GM23338 (cell line): ENCODE data around the gene CD47. TPM values are rescaled to one million over a fixed set of nuclear protein-coding genes. Genes with fewer than 3 reads are reported as not detected.

Source experiments
- ATAC-seq: fragments of 200-7000 bp; cut with Tn5 transposase; 3 replicates; pipeline ENCODE4 v1.9.1; 2020
- DNase-seq: peaks from one replicate; pipeline ENCODE4 v3.0.0-alpha.2; 2015; ENCODE audit warnings: low spot score
- H2AFZ ChIP-seq: fragments of 200-600 bp; sonication (generic); 2 replicates; pipeline ENCODE4 v1.8.0; 2016; ENCODE audit warnings: antibody characterized with exemption, mild to moderate bottlenecking, moderate library complexity
- H3F3A ChIP-seq: fragments of 200-600 bp; sonication (generic); replicated peaks from 2 replicates; pipeline ENCODE4 v1.8.0; 2017; ENCODE audit warnings: antibody characterized with exemption, mixed run types, low read depth
- H3K27ac ChIP-seq: fragments of 200-600 bp; sonication (generic); 2 replicates; pipeline ENCODE4 v1.6.1; 2016; ENCODE audit warnings: low read depth
- H3K27me3 ChIP-seq: fragments of 200-600 bp; sonication (generic); 2 replicates; pipeline ENCODE4 v1.8.0; 2016; ENCODE audit warnings: mild to moderate bottlenecking, mixed run types, moderate library complexity; ENCODE audit not compliant: insufficient read depth
- H3K36me3 ChIP-seq: fragments of 200-600 bp; sonication (generic); 2 replicates; pipeline ENCODE4 v1.8.0; 2016; ENCODE audit warnings: mild to moderate bottlenecking; ENCODE audit not compliant: insufficient read depth
- H3K4me1 ChIP-seq: fragments of 200-600 bp; sonication (generic); 2 replicates; pipeline ENCODE4 v1.8.0; 2016; ENCODE audit warnings: mild to moderate bottlenecking, moderate library complexity; ENCODE audit not compliant: insufficient read depth
- H3K4me2 ChIP-seq: fragments of 200-600 bp; sonication (generic); 2 replicates; pipeline ENCODE4 v1.7.1; 2017; ENCODE audit warnings: mixed run types
- H3K4me3 ChIP-seq: fragments of 200-600 bp; sonication (generic); 2 replicates; pipeline ENCODE4 v1.6.1; 2016; ENCODE audit warnings: mixed run types
- H3K79me2 ChIP-seq: fragments of 200-600 bp; sonication (generic); replicated peaks from 2 replicates; pipeline ENCODE4 v1.8.0; 2017; ENCODE audit warnings: mild to moderate bottlenecking; ENCODE audit not compliant: insufficient read depth
- H3K9me2 ChIP-seq: fragments of 200-600 bp; sonication (generic); 2 replicates; pipeline ENCODE4 v1.8.0; 2017; ENCODE audit not compliant: insufficient read depth
- H4K20me1 ChIP-seq: fragments of 200-600 bp; sonication (generic); replicated peaks from 2 replicates; pipeline ENCODE4 v1.8.0; 2017; ENCODE audit warnings: mild to moderate bottlenecking; ENCODE audit not compliant: insufficient read depth
- H3K27ac Mint-ChIP-seq: 2 replicates; pipeline ENCODE4 v1.8.0; 2020; ENCODE audit warnings: inconsistent platforms, mild to moderate bottlenecking, moderate library complexity, mixed read lengths
- H3K27me3 Mint-ChIP-seq: 3 replicates; pipeline ENCODE4 v1.8.0; 2022; ENCODE audit warnings: low read depth, mild to moderate bottlenecking, moderate library complexity, mixed read lengths, inconsistent platforms; ENCODE audit not compliant: insufficient read depth, poor library complexity
- H3K36me3 Mint-ChIP-seq: 3 replicates; pipeline ENCODE4 v1.8.0; 2021; ENCODE audit warnings: low read depth, mild to moderate bottlenecking, inconsistent platforms, moderate library complexity, mixed read lengths
- H3K4me1 Mint-ChIP-seq: 3 replicates; pipeline ENCODE4 v1.8.0; 2020; ENCODE audit warnings: mild to moderate bottlenecking, inconsistent platforms, mixed read lengths
- H3K4me3 Mint-ChIP-seq: 3 replicates; pipeline ENCODE4 v1.8.0; 2021; ENCODE audit warnings: moderate library complexity, mild to moderate bottlenecking, inconsistent platforms, mixed read lengths
- H3K9me3 Mint-ChIP-seq: 3 replicates; pipeline ENCODE4 v1.8.0; 2020; ENCODE audit warnings: moderate library complexity, mild to moderate bottlenecking, inconsistent platforms, mixed read lengths
- CREB1 ChIP-seq: fragments of 250-450 bp; sonication (Bioruptor Pico); IDR thresholded peaks from 2 replicates; pipeline ENCODE4 v1.5.0; 2020; ENCODE audit warnings: low read depth, mild to moderate bottlenecking, moderate library complexity
- EZH2 ChIP-seq: fragments of 200-600 bp; sonication (generic); IDR thresholded peaks from one replicate; pipeline ENCODE4 v1.8.0; 2017; ENCODE audit warnings: antibody characterized with exemption, mild to moderate bottlenecking, low read depth; ENCODE audit not compliant: unreplicated experiment
- EZH2phosphoT487 ChIP-seq: fragments of 200-600 bp; sonication (generic); IDR thresholded peaks from one replicate; pipeline ENCODE4 v1.8.1; 2018; ENCODE audit warnings: antibody characterized with exemption; ENCODE audit not compliant: unreplicated experiment
- JUNB ChIP-seq: IDR thresholded peaks from one replicate; pipeline ENCODE4 v1.6.1; 2016; ENCODE audit warnings: antibody characterized with exemption; ENCODE audit not compliant: unreplicated experiment
- NANOG ChIP-seq: IDR thresholded peaks from 2 replicates; pipeline ENCODE4 v1.6.1; 2016; ENCODE audit warnings: antibody characterized with exemption, borderline replicate concordance
- STAT1 ChIP-seq: IDR thresholded peaks from one replicate; pipeline ENCODE4 v1.6.1; 2016; ENCODE audit warnings: antibody characterized with exemption; ENCODE audit not compliant: unreplicated experiment
- ZNF114 ChIP-seq: fragments of 250-450 bp; sonication (Bioruptor Pico); IDR thresholded peaks from 2 replicates; pipeline ENCODE4 v1.5.0; 2020; ENCODE audit warnings: mild to moderate bottlenecking, moderate library complexity
- ZNF331 ChIP-seq: fragments of 250-450 bp; sonication (Bioruptor Pico); IDR thresholded peaks from 2 replicates; pipeline ENCODE4 v1.5.0; 2020; ENCODE audit warnings: low read depth, mild to moderate bottlenecking, moderate library complexity
- ZNF462 ChIP-seq: fragments of 250-450 bp; sonication (Bioruptor Pico); IDR thresholded peaks from 2 replicates; pipeline ENCODE4 v1.5.0; 2020; ENCODE audit warnings: mild to moderate bottlenecking, moderate library complexity
- polyA plus RNA-seq: library from polyadenylated mRNA; unstranded; fragments of >200 nt; fragmentation: Nextera tagmentation; extraction: Ambion mirVana; gene quantifications from 2 replicates; pipeline ENCODE4 v1.2.1, GENCODE V29; 2016
- total RNA-seq: library from RNA; depleted of rRNA; stranded (reverse); fragments of >200 nt; shearing (Covaris generic); gene quantifications from 2 replicates; pipeline ENCODE4 v1.2.3, GENCODE V29; 2014
- TF ChIP-seq, protein P1 (sequence below): IDR thresholded peaks from 2 replicates; pipeline ENCODE4 v1.6.1; 2016; ENCODE audit warnings: antibody characterized with exemption

The CD47 gene
- total and polyA plus RNA-seq, 2 experiments from 2014 or later: 22.1 to 26.9 TPM

- Histone ChIP-seq H3K9me2 (no peaks in the 10 kb centered on the region), H4K20me1 (no peaks in the 10 kb centered on the region), H3F3A (no peaks in the 10 kb centered on the region), H3K4me2 (no peak overlapping the region), H3K79me2 (no peaks in the 10 kb centered on the region), H3K27me3 (no peaks in the 10 kb centered on the region), H3K36me3 (no peaks in the 10 kb centered on the region), H3K4me1 (no peaks in the 10 kb centered on the region), H3K4me3 (no peak overlapping the region), H2AFZ (no peak overlapping the region), H3K27ac (no peak overlapping the region)
- DNase-seq: no peak
- ATAC-seq: no peak
- no peak for TF ChIP-seq EZH2
- no peak overlapping the region for H3K4me3 Mint-ChIP-seq
- no peaks in the 10 kb centered on the region for H3K27me3 Mint-ChIP-seq
- no peaks in the 10 kb centered on the region for H3K36me3 Mint-ChIP-seq
- no peak overlapping the region for H3K27ac Mint-ChIP-seq
- H3K9me3 Mint-ChIP-seq: no peaks in the 10 kb centered on the region
- H3K4me1 Mint-ChIP-seq: no peaks in the 10 kb centered on the region
These were observed 11.8 kb downstream of the CD47 start for GRCh38 chr3:108079043-108079442.

GRCh38 chr3:108076564-108076963 lies 14.3 kb downstream of the CD47 start:
- H3K4me2 ChIP-seq: no peak overlapping the region
- H3K36me3 ChIP-seq: no peaks in the 10 kb centered on the region
- no peaks in the 10 kb centered on the region for H3K79me2 ChIP-seq
- H3K27me3 ChIP-seq: no peaks in the 10 kb centered on the region
- Mint-ChIP-seq H3K27ac (no peak overlapping the region), H3K27me3 (no peaks in the 10 kb centered on the region), H3K36me3 (no peaks in the 10 kb centered on the region), H3K9me3 (no peaks in the 10 kb centered on the region; the same call in 2 of the 3 replicates), H3K4me3 (no peak overlapping the region), H3K4me1 (peaks cover 10% of the 10 kb centered on the region)
- ATAC-seq (no peak), DNase-seq (no peak)
- peaks cover 8% of the 10 kb centered on the region; the same call in 1 of the 2 replicates for H3K4me1 ChIP-seq
- no peak overlapping the region for H3K4me3 ChIP-seq
- H2AFZ ChIP-seq: no peak overlapping the region
- H4K20me1 ChIP-seq: no peaks in the 10 kb centered on the region
- H3F3A ChIP-seq: no peaks in the 10 kb centered on the region
- H3K27ac ChIP-seq: no peak overlapping the region
- H3K9me2 ChIP-seq: no peaks in the 10 kb centered on the region
- no peak for TF ChIP-seq JUNB
- TF ChIP-seq, protein P1, sequence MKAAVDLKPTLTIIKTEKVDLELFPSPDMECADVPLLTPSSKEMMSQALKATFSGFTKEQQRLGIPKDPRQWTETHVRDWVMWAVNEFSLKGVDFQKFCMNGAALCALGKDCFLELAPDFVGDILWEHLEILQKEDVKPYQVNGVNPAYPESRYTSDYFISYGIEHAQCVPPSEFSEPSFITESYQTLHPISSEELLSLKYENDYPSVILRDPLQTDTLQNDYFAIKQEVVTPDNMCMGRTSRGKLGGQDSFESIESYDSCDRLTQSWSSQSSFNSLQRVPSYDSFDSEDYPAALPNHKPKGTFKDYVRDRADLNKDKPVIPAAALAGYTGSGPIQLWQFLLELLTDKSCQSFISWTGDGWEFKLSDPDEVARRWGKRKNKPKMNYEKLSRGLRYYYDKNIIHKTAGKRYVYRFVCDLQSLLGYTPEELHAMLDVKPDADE: no peak
- no peak for TF ChIP-seq ZNF331 (CRISPR knock-in tag)

DNA sequence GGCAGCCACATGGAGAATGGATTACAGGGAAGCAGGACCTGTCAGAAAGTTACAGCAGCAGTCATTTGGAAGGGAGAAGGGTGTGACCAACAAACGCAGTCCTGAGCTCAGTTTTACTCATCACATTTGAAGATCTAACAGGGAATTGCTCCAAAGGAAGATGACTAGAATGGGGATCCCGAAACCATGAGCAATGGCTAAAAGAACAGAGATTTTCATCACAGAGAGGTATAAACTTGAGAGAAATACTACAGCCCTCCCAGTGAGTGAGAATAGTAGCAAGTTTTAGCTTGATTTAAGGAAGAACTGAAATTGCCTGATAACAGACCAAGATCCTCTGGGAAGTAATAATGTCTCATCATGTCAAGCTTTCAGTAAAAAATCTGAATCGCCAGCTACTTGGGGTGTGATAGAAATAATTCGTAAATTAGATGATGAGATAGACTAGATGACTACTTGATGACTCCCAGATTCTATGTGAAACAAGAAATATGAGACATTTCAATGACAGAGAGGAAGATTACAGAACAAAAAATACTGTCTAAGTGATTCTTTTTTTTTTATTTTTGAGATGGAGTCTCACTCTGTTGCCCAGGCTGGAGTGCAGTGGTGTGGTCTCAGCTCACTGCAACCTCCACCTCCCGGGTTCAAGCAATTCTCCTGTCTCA lies 16.9 kb downstream of the CD47 start:
- Mint-ChIP-seq H3K4me3 (no peak overlapping the region), H3K36me3 (no peaks in the 10 kb centered on the region), H3K27me3 (no peaks in the 10 kb centered on the region), H3K27ac (no peak overlapping the region), H3K4me1 (peaks cover 14% of the 10 kb centered on the region), H3K9me3 (no peaks in the 10 kb centered on the region; the same call in 2 of the 3 replicates)
- H2AFZ ChIP-seq: no peak overlapping the region
- ATAC-seq: no peak
- H3K4me3 ChIP-seq: no peak overlapping the region
- no peaks in the 10 kb centered on the region for H3F3A ChIP-seq
- no peaks in the 10 kb centered on the region for H3K36me3 ChIP-seq
- no peaks in the 10 kb centered on the region for H3K27me3 ChIP-seq
- no peak overlapping the region for H3K4me2 ChIP-seq
- no peak overlapping the region for H3K27ac ChIP-seq
- peaks cover 10% of the 10 kb centered on the region; the same call in 1 of the 2 replicates for H3K4me1 ChIP-seq
- DNase-seq: no peak
- no peaks in the 10 kb centered on the region for H4K20me1 ChIP-seq
- H3K79me2 ChIP-seq: no peaks in the 10 kb centered on the region
- H3K9me2 ChIP-seq: no peaks in the 10 kb centered on the region
- TF ChIP-seq STAT1 (no peak), EZH2 (no peak), CREB1 (no peak), ZNF462 (CRISPR knock-in tag) (no peak), JUNB (no peak), ZNF114 (CRISPR knock-in tag) (no peak), NANOG (no peak), EZH2phosphoT487 (no peak)
